Caco-2 (cell line): Measurements from ENCODE around the gene JPH3. TPM values are rescaled to one million over a fixed set of nuclear protein-coding genes. Genes with fewer than 3 reads are reported as not detected.

Source experiments
- BruUV-seq: library from RNA; stranded (reverse); fragments of 400-500 nt; replicated peaks from 2 replicates; lab custom pipeline; 2021; lab: Mats Ljungman, UMichigan
- CTCF ChIA-PET: fragments of 300-600 bp; sonication (Branson Sonifier 250); formaldehyde crosslinking; loops from one replicate; lab custom pipeline; 2022; ENCODE audit warnings: antibody characterized with exemption; lab: Charles Lee
- POLR2A ChIA-PET: fragments of 300-600 bp; sonication (Branson Sonifier 250); formaldehyde crosslinking; loops from one replicate; lab custom pipeline; 2022; ENCODE audit warnings: antibody characterized with exemption; lab: Charles Lee
- DNase-seq, 2 experiments: peaks; one replicate each; pipeline versions ENCODE4 v3.0.0 to v3.0.0-alpha.2; 2020 to 2022
- H3K27me3 ChIP-seq: replicated peaks from 2 replicates; pipeline ENCODE4 v1.6.0; 2011; ENCODE audit warnings: low read length; ENCODE audit not compliant: control insufficient read depth, insufficient read depth
- H3K36me3 ChIP-seq: 2 replicates; pipeline ENCODE4 v1.5.1; 2011; ENCODE audit warnings: low read length; ENCODE audit not compliant: control insufficient read depth, insufficient read depth
- H3K4me1 ChIP-seq: fragments of 250-450 bp; sonication (Bioruptor Pico); 2 replicates; pipeline ENCODE4 v1.5.1; 2020; ENCODE audit warnings: mild to moderate bottlenecking
- H3K4me3 ChIP-seq: 2 replicates; pipeline ENCODE4 v1.5.1; 2011; ENCODE audit warnings: low read depth, mild to moderate bottlenecking, control low read depth, low read length
- H3K9me3 ChIP-seq: fragments of 250-450 bp; sonication (Bioruptor Pico); 2 replicates; pipeline ENCODE4 v1.5.1; 2020; ENCODE audit warnings: mild to moderate bottlenecking, moderate library complexity
- H3K27ac Mint-ChIP-seq: one replicate; pipeline ENCODE4 v1.8.0; 2022; ENCODE audit warnings: mixed read lengths; ENCODE audit not compliant: unreplicated experiment
- H3K27me3 Mint-ChIP-seq: one replicate; pipeline ENCODE4 v1.8.0; 2022; ENCODE audit warnings: mixed read lengths; ENCODE audit not compliant: insufficient read depth, unreplicated experiment
- H3K36me3 Mint-ChIP-seq: one replicate; pipeline ENCODE4 v1.8.0; 2022; ENCODE audit warnings: mild to moderate bottlenecking, mixed read lengths; ENCODE audit not compliant: insufficient read depth, unreplicated experiment
- H3K4me1 Mint-ChIP-seq: one replicate; pipeline ENCODE4 v1.8.0; 2022; ENCODE audit warnings: low read depth, mixed read lengths; ENCODE audit not compliant: unreplicated experiment
- H3K4me3 Mint-ChIP-seq: one replicate; pipeline ENCODE4 v1.8.0; 2022; ENCODE audit warnings: mild to moderate bottlenecking, moderate library complexity, mixed read lengths; ENCODE audit not compliant: unreplicated experiment
- H3K9me3 Mint-ChIP-seq: one replicate; pipeline ENCODE4 v1.8.0; 2022; ENCODE audit warnings: mixed read lengths; ENCODE audit not compliant: unreplicated experiment
- CTCF ChIP-seq, 2 experiments: fragments of 200-600 bp in 1 of 2; IDR thresholded peaks; 1 replicate in 1 of 2; 2 replicates in 1 of 2; pipeline versions ENCODE4 v1.5.1 to v1.8.0; 2011 to 2022; ENCODE audit warnings: antibody characterized with exemption in 1 of 2, control low read depth in 1 of 2, inconsistent platforms in 1 of 2, low read depth in 1 of 2, low read length in 1 of 2, mild to moderate bottlenecking in 1 of 2, moderate library complexity in 1 of 2; ENCODE audit not compliant: insufficient read depth in 1 of 2, severe bottlenecking in 1 of 2, unreplicated experiment in 1 of 2
- intact Hi-C: fragments of 100-400 bp; cut with micrococcal nuclease; formaldehyde crosslinking; loops from one replicate; pipeline ENCODE4 v1.10.0; 2022; ENCODE audit not compliant: unreplicated experiment
- total RNA-seq: library from RNA; stranded (reverse); gene quantifications from 2 replicates; pipeline ENCODE4 v1.2.3, GENCODE V29; 2022

JPH3 gene
- total RNA-seq, 1 experiment from 2014 or later, result 4.8 TPM

- DNase-seq, result no peak
- Mint-ChIP-seq H3K36me3 (no peaks in the 10 kb centered on the region), H3K9me3 (peaks cover 5% of the 10 kb centered on the region), H3K27ac (no peak overlapping the region), H3K4me1 (no peaks in the 10 kb centered on the region), H3K4me3 (no peak overlapping the region), H3K27me3 (no peaks in the 10 kb centered on the region)
- Histone ChIP-seq H3K4me1 (no peaks in the 10 kb centered on the region), H3K9me3 (no peaks in the 10 kb centered on the region), H3K4me3 (no peak overlapping the region), H3K36me3 (no peaks in the 10 kb centered on the region), H3K27me3 (no peaks in the 10 kb centered on the region)
- CTCF ChIA-PET, result no interaction called here
- BruUV-seq, result no TSS peak
- POLR2A ChIA-PET, result no interaction called here
- no peak for TF ChIP-seq CTCF (IDR thresholded peaks at IDR 0.05; ENCODE audit: insufficient read depth in 1 of 2, low read depth in 1 of 2, low read length in 1 of 2, severe bottlenecking in 1 of 2, unreplicated experiment in 1 of 2)
- intact Hi-C loops, result no loop called here
Observed at GRCh38 chr16:87554754-87555427, 47.4 kb upstream of the JPH3 start.

DNA sequence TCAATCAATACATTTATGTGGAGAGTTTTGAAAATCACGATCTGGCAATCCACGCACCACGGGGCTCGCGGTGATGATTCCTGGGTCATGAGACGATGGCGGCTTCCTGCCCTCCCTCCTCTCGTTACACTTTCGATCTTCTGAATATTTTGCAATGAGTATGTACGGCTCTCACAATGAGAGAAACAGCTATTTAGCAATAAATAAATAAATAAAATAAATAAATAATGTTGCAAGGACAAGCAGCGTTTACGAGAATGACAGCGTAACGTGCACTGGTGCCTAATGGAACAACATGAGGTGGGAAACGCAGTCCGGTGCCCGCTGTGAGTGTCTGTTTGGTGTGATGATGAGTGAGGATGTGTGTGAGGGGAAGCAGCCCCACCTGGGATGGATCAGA is 46.7 kb upstream of the JPH3 start:
- BruUV-seq, result no TSS peak
- H3K4me3 ChIP-seq, result no peak overlapping the region
- H3K4me1 Mint-ChIP-seq, result no peaks in the 10 kb centered on the region
- TF ChIP-seq CTCF (IDR thresholded peaks at IDR 0.05; ENCODE audit: insufficient read depth in 1 of 2, low read depth in 1 of 2, low read length in 1 of 2, severe bottlenecking in 1 of 2, unreplicated experiment in 1 of 2), result no peak
- no peaks in the 10 kb centered on the region for H3K9me3 ChIP-seq
- H3K27ac Mint-ChIP-seq, result no peak overlapping the region
- CTCF ChIA-PET, result no interaction called here
- H3K4me3 Mint-ChIP-seq, result no peak overlapping the region
- H3K4me1 ChIP-seq, result no peaks in the 10 kb centered on the region
- POLR2A ChIA-PET, result no interaction called here
- H3K9me3 Mint-ChIP-seq, result peaks cover 11% of the 10 kb centered on the region
- H3K27me3 Mint-ChIP-seq, result no peaks in the 10 kb centered on the region
- intact Hi-C loops, result no loop called here
- no peaks in the 10 kb centered on the region for H3K36me3 ChIP-seq
- no peaks in the 10 kb centered on the region for H3K27me3 ChIP-seq
- DNase-seq, result no peak
- no peaks in the 10 kb centered on the region for H3K36me3 Mint-ChIP-seq

DNA sequence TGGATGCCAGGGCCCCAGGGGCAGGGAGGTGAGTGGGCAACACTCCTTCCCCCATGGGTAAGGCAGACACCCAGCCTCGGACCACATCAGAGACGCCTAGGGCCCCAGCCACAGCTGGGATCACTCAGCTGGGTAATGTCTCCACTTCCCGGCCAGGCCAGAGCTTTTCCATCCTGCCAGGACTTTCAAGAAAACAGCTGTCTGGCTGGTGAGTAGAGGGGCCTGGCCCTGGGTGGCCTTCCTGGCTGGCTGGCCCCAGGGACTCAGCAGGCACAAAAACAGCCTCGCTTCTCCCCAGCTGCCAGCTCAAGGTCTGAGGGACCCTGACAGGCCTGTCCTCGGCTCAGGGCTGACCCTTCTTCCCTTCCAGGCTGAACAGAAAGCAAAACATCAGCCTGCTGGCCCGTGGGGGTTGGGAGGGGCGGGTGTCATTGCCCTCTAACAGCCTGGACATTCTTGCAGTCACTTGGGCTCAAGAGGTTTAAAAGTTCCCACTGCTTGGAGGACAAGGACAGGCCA is 45.3 kb upstream of the JPH3 start:
- CTCF ChIA-PET, result no interaction called here
- H3K4me3 ChIP-seq, result no peak overlapping the region
- Mint-ChIP-seq H3K27me3 (no peaks in the 10 kb centered on the region), H3K4me1 (no peaks in the 10 kb centered on the region), H3K9me3 (peaks cover 11% of the 10 kb centered on the region), H3K36me3 (no peaks in the 10 kb centered on the region), H3K27ac (no peak overlapping the region), H3K4me3 (no peak overlapping the region)
- POLR2A ChIA-PET, result no interaction called here
- no peak for DNase-seq
- BruUV-seq, result no TSS peak
- H3K27me3 ChIP-seq, result no peaks in the 10 kb centered on the region
- intact Hi-C loops, result no loop called here
- no peak for TF ChIP-seq CTCF (IDR thresholded peaks at IDR 0.05; ENCODE audit: insufficient read depth in 1 of 2, low read depth in 1 of 2, low read length in 1 of 2, severe bottlenecking in 1 of 2, unreplicated experiment in 1 of 2)
- H3K36me3 ChIP-seq, result no peaks in the 10 kb centered on the region
- no peaks in the 10 kb centered on the region for H3K9me3 ChIP-seq
- H3K4me1 ChIP-seq, result no peaks in the 10 kb centered on the region
